NCI-H2107 (cell line): Measurements from ENCODE around the gene IPO7.
"Not testable (repeated sequence)": the region's sequence is repeated elsewhere in the genome, so short reads cannot be mapped to it uniquely, and the experiment has no call there.

Experiments
- DNase-seq: peaks from one replicate; lab custom pipeline; 2025; lab: John Stamatoyannopoulos, UW

Gene IPO7

DNA sequence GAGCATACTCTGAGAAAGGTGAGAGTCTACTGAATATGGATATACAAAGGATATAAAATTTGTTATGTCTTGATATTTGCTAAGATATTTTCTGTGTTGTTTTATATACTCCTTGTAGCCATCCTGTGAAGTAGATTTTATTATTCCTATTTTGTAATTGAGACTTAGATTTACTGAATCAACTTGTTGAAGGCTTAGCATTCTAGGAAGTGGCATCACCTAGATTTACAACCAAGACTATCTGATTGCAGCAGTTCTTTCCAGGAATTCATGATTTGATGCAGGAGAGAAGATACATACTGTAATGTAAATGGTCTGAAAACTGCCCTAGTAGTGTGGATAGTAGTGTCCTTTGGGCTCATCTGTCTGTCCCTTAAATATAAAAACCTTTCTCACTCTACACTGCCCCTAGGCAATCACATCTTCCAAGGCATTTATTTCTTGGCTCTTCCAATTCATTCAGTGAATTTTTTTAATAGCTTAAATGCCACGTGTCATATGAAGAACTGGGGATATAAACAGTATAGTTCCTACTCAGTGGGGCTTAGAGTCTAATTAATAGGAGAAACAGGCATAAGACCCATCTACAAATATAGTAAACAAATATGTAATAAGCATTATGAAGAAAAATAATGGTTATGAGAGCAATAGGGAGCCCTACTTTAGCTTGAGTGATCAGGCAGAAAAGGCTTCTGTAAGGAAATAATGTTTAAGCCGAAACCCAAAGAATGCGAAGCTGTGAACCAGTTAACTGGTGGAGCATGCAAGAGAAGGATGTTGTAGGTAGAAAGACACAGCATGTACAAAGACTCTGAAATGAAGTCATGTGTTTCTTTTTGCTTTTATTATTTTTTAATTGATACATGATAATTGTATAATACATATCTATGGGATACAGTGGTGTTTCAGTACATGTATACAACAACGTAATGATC, 13.6 kb downstream of the IPO7 start:
- no peak for DNase-seq

DNA sequence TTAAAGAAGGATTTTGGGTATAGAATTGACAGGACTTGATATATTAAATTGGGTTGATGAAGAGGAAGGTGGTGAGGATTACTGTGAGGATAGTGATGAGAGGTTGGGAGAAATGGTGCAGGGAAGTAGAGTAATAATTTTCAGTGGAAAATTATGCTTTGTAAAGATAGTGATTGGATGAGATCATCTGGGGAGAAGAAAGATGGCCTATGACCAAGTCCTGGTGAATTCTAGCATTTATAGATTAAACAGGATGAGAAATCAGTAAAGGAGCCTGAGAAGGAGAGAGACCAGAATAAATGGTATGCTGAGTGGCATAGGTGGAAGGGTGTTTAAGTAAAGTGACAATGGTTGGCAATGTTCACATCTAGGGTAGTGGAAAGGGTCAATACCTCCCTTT, 15.0 kb downstream of the IPO7 start:
- DNase-seq, result no peak

DNA sequence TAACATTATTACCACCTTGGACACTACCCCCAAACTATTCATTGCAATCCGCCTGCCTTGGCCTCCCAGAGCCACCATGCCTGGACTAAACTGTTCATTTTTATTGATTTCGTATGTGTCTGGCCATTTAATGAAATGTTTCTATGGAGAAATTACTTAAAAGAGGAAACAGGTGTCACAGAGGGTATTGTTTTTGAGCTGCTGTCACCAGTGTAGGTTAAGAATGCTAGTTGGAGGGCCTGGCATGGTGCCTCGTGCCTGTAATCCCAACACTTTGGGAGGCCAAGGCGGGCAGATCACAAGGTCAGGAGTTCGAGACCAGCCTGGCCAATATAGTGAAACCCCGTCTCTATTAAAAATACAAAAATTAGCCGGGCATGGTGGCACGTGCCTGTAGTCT, 17.4 kb downstream of the IPO7 start:
- DNase-seq, result not testable (repeated sequence)

DNA sequence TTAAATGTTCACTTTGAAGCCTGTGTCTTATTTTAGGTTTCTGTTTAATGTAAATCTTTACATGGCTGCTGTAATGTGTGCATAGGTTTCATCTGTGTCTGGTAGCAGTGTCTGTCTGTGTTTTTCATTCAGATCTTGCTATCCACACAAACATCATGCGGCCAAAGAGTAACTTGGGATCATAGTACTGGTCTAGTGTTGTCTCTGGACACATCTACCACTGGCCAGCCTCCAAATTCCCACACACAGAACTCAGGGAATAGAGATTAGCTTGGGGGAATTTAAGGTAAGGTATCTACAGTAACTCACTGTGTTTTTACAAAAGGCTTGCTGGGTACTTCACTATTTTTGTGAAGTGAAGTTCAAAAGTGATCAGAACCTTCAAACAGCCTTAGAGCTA, 44.3 kb downstream of the IPO7 start:
- DNase-seq, result no peak

DNA sequence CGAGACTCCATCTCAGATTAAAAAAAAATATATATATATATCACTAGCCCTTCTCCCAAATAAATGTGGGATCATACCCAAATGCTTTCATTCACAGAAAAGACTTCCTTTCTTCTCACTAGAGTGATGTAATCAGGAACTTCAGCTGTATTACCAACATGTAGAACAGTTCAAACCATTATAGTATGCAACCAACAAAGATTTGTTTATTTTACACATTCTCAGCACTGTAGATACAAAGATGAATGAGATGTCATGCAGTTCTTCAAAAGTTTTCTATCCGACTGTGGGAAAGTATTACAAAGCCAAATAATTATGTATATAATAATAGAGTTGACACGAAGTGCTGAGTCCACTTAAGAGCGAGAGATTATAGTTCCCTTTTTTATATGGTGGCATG, 54.2 kb downstream of the IPO7 start:
- no peak for DNase-seq

DNA sequence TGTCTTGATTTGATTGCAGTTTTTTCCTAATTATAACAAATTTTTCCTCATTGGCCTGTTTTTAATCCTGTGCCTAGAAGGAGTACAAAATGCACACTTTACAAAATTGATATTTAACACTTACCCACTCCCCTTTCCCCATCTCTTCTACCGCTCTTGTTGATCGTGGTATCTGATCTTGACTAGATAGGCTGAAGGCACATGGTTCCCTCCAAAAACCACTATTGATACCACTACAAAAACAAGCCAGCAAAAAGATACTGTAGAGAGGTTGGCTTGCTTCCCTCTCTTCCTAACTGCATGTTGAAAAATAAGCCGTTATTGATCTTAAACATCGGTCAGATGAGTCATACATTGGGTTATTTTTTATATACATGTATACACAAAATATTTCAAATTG, 61.8 kb downstream of the IPO7 start:
- no peak for DNase-seq

DNA sequence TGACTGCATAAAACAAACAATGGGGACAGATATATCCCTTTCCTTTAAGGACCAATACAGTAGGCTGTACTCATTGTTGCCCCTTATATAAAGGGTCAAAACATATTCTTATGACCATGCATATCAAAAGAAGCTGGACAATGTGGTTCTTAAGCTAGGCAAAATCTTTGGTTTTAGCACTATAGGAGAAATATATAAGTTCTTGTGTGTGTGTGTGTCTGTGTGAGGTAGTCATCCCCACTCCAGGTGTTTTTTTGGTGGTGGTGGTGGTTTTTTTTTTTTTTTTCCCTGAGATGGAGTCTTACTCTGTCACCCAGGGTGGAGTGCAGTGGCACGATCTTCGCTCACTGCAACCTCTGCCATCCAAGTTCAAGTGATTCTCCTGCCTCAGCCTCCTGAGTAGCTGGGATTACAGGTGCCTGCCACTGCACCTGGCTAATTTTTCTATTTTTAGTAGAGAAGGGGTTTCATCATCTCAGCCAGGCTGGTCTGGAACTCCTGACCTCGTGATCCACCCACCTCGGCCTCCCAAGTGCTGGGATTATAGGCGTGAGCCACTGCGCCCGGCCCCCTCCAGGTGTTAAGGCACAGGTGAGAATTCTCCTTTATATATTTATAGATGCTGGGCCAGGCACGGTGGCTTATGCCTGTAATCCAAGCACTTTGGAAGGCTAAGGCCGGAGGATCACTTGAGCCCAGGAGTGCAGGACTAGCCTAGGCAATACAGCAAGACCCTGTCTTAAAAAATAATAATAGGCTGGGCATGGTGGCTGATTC, 64.3 kb downstream of the IPO7 start:
- DNase-seq, result no peak

DNA sequence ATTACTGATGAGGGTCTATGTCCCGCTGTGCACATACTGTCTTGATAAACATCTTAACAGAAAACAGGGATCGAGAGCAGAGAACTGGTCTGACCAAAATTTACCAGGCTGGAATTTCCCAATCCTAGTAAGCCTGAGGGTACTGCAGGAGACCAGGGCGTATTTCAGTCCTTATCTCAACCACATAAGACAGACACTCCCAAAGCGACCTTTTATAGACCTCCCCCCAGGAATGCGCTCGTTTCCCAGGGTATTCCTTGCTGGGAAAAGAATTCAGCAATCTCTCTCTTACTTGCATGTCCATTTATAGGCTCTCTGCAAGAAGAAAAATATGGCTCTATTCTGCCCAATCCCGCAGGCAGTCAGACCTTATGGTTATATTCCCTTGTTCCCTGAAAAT, 67.6 kb downstream of the IPO7 start:
- not testable (repeated sequence) for DNase-seq

DNA sequence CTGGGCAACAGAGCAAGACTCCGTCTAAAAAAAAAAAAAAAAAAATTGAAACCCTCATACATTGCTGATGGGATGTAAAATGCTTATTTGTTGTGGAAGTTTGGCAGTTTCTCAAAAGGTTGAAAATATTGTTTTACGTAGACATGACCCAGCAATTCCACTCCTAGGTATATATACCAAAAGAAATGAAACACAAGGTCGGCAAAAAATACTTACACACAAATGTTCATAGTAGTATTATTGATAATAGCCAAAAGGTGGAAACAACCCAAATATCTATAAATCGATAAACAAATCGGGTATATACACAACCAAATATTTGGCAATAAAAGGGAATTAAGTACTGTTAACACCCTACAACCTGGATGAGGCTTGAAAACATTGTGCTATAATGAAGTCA, 71.3 kb downstream of the IPO7 start:
- no peak for DNase-seq

DNA sequence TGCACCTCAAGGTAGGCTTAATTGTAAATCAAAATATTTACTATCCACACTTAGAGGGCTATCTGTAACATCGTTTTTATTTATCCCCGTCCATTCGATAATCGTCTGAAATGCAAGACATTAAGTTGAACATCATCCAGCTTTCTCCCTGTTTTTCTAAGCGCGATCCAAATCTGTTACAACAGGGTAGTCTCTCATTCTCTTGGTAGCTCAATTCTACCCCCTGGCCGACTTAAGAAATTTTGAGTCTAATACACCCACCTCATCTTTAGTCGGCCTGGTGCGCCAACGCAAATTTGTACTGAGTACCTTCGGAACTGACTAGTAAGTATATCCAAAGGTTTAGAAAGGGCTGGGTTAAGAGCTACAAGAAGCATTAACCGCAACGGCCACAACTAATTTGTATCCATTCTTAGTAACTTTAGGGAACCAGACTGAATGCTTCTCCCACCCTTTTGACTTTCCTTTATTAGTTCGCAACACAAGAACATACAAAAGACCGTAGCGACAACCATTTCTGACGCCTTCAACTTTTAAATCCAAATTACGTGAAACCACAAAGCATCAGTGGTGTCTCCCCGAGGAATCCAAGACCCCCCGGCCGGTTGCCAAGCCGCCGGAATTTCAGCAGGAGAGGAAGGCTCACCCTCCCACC, 75.3 kb downstream of the IPO7 start:
- DNase-seq, result no peak

DNA sequence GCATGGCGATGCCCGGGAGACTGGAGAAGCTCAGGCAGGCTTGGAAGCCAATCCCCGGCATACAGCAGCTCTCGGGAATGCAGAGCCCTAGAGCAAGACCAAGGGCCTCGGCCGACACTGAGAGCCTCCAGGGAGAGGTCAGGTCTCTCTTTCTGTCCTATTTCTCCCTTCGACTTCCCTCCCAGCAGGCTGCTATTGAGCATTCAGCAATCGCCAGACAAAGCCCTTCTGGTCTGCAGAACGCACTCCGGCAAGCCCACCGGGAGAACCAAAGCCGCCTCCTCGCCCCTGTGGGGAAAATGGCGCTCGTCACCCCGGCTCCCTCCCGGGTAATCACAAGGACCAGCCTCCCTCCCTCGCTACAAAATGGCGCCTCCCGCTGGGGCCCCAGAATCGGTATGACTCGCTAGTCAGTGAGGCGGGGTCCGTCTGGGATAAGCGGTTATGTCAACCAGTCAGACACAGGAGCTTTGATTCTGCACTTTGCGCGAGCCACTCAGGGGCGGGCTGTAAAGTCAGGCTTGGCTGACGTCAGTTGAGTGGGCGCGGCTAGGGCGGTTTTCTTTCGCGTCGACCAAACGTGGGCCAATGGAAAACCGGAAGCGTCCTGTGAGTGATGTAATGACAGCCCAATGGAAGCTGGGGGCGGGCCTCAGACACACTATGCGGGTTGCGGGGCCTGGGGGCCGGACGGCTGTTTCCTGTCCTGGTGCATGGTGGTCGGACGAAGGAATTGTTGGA, 76.0 kb downstream of the IPO7 start, which contains the start of gene ZNF143:
Gene ZNF143 (plus strand): TSS at position 691 of the 741 bp plus-strand sequence. CDS start 10,297 bp downstream, outside the sequence.
- DNase-seq, result peak; percentile 100

DNA sequence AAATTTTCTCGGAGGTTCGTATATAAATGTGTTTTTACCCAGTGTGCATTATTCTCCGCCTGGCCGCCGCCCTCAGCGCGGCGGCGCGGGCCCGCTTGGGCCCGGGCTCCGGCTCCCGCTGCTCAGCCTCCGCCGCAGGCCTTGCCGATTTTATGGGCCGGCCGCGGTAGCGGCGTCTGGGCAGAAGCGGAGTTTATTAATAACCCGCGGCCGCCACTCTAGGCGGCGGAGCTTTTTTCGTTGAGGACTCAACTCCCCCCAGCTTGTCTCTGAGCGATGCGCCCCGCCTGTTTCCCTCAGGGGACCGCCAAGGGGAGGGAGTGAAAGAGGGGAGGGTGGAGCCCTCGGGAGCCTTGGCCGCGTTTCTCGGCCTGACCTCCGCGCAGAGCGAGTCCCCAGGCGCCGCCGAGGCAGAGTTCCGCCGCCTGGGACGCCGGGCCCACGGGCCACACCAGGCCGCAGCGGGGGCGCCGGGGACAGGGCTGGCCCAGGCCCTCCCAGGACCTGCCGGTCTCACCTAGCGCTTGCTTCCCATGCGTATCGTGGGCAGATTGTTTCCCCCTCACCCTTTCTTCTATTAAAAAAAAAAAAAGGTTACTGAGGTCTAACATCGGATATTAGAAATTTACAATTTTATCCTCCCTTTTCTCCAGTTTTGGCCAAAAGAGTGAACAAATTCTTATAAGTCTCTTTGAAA, 76.8 kb downstream of the IPO7 start:
- peak; percentile 68 for DNase-seq

DNA sequence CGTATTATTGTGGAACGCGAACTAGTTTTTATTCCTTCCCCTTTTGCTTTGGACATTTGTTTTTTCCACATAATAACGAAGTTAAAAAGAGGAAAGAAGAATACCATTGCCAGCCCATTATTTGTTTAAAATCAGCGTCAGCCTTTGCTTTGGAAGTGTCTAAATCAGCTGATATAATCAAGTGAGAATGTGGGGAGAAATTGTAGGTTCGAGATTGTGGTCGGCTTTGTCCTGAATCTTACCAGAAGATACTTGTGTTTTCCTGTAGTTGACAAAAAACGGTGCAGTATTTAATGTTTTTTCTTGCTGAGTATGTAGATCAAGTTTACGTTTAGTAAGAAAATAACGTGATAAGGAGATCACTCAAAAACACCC, 77.3 kb downstream of the IPO7 start:
- no peak for DNase-seq

DNA sequence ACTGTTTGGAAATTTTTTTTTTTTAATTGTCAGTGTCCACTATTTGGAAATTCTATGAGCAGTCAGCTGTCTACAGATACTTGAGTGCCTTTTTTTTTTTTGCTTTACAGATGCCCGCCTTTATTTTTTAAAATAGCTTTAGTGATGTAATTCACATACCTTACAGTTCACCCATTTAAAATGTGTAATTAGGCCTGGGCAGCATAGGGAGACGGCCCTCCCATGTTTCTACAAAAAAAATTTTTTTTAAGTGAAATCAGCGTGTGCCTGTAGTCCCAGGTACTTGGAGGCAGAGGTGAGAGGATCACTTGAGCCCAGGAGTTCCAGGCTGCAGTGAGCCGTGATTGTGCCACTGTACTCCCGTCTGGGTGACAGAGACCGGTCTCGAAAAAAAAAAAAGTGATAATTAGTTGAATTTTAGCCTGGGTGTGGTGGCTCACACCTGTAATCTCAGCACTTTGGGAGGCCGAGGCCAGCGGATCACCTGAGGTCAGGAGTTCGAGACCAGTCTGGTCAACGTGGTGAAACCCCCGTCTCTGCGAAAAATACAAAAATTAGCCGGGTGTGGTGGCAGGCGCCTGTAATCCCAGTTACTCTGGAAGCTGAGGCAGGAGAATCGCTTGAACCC, 77.8 kb downstream of the IPO7 start:
- DNase-seq, result no peak

DNA sequence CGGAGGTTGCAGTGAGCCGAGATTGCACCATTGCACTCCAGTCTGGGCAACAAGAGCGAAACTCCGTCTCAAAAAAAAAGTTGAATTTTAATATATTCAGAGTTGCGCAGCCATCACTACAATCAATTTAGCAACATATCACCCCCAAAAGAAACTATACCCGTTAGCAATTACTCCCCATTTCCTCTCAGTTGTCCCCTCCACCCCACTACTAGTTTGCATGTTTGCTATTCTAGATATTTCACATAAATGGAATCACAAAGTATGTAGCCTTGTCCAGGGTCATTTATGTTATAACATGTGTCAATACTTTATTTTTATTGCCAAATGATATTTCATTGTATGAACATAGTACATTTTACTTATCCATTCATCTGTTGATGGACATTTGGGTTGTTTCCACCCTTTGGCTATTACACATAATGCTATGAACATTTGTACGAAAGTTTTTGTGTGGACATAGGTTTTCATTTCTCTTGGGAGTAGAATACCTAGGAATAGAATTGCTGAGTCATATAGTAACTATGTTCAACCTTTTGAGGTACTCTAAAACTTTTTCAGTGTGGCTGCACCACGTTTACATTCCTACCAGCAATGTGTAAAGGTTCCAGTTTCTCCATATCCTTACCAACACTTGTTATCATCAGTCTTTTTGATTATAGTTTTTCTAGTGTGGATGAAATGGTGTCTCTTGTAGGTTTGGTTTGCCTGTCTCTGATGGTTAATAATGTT, 78.5 kb downstream of the IPO7 start:
- DNase-seq, result no peak

DNA sequence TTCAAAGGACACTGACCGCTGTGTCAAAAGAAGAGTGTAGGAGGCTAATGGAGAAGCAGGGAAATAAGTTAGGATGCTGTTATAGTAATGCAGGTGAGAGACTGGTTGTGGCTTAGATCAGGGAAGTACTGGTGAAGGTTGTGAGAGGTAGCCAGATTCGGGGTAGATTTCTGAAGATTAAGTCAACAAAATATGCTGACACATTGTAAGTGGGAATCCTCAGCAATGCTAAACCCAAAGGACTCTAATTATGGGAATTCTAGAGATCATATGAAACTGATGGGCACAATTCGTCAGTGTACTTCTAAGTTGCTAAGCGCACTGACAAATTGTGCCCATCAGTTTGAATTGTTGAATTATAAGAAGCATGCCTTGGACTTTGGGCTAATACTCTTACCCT, 86.3 kb downstream of the IPO7 start:
- no peak for DNase-seq

DNA sequence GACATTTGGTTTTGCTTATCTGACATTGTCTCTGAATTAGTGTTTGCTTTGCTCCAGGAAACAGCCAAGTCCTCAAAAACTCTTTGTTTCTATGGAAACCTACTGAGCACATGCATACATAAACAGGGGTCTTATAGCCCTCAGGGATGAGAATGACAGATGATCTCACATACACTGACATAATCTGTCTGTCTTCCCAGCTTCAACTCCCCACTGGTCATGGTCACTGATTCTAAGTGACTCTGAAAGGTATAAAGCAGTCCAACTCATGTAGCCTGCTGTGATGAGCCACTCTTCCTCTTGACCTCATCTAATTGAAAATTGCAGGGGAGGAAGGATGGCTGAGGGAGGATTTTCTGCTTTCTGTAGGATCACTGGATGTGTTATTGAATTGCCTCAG, 89.0 kb downstream of the IPO7 start:
- DNase-seq, result no peak

DNA sequence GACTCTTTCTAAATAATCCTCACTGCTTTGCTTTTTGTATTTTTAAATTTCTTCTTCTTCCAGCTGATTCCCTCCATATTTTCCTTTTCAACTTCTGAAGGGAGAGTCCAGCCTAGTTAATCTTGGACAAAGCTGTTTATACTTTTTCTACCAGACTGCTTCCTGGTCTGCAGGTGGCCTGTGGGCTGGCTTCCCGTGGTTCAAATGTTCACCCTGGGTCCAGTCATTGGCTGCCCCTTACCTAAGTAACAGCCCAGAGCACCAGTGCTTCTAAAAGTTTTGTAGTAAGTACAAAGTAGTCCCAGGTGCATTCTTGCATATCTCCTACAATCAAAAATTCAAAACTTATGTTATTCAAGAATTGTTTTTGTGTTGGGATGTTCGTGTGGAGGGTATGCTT, 95.4 kb downstream of the IPO7 start:
- no peak for DNase-seq

DNA sequence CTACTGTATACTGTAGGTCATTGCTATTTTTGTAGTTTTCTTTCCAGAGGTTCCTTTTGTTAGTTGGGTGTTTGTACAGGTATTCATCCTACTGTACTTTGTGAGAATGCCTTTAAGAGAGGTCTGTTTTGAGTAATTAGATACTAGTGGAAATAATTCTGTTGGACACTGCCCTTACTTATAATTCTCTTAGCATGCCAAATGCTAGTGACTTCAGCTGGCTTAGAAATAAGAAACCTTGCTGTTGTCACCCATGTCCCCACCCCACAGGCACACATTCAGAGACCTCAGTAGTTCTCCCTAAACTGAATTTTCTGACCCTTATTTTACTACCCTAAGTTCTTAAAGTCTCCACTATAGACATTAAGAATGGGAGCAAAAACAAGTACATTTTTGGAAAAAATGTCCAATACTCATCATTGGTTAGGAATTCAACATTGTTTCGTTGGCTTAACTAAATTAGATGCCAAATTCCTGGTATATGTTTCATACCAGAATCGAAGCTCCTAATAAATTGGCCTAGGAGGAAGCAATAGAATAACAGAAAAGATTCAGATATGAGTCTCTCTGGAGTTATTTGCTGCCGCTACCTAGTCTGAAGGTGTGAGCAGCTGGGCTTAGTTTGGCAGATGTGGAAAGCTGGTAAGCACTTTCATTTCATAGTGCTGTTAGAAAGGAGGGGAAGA, 104.8 kb downstream of the IPO7 start:
- no peak for DNase-seq

DNA sequence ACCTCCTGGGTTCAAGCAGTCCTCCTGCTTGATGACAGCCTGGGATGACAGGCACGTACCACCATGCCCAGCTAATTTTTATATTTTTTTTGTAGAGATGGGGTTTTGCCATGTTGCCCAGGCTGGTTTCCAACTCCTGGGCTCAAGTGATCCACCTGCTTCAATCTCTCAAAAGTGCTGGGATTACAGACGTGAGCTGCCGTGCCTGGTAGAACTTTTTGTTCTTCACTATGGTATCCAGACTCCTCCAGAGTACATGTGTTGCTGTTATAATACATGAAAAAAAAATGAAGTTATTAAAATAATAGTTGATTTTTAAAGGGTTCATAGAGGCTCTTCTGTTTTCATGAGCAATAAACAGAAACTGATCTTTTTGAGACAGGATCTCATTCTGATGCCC, 105.9 kb downstream of the IPO7 start:
- no peak for DNase-seq
